ENCODE measurements around the gene FUBP1. TPM values are rescaled to one million over a fixed set of nuclear protein-coding genes. Genes with fewer than 3 reads are reported as not detected.

Gene FUBP1
- total RNA-seq, 6 donors from 2014 or later = 75.6 to 161 (median 87.1) TPM

- Histone ChIP-seq H3K4me1 (peaks cover 39 to 52% (median 47%) of the 10 kb centered on the region in 4 donors), H3K4me3 (peak overlapping the region in 2 of 4 donors; percentile 56 to 66), H3K9me3 (no peaks in the 10 kb centered on the region), H3K36me3 (peaks cover 0 to 6% (median 1%) of the 10 kb centered on the region in 4 donors), H3K27me3 (no peaks in the 10 kb centered on the region), H3K27ac (peak overlapping the region in 1 of 4 donors; percentile 24)
- TF ChIP-seq POLR2AphosphoS5 (IDR thresholded peaks at IDR 0.05) = no peak
- TF ChIP-seq EP300 (IDR thresholded peaks at IDR 0.05) = no peak
- no peak for TF ChIP-seq POLR2A (IDR thresholded peaks at IDR 0.05)
- TF ChIP-seq CTCF (IDR thresholded peaks at IDR 0.05) = no peak
- ATAC-seq (ENCODE audit: low FRiP score in 2 of 2) (no peak), DNase-seq (no peak)
- 29 to 32% methylated on average over 2 of the region's 2 CpGs for WGBS, 2 donors
Observed at GRCh38 chr1:77975907-77976306, 3.0 kb downstream of the FUBP1 start.

GRCh38 chr1:77975386-77975785 lies 3.5 kb downstream of the FUBP1 start:
- Histone ChIP-seq H3K4me3 (peak overlapping the region in 1 of 4 donors; percentile 56), H3K27ac (peak overlapping the region in 1 of 4 donors; percentile 24), H3K9me3 (no peaks in the 10 kb centered on the region), H3K4me1 (peaks cover 40 to 52% (median 44%) of the 10 kb centered on the region in 4 donors), H3K27me3 (no peaks in the 10 kb centered on the region), H3K36me3 (peaks cover 0 to 11% (median 1%) of the 10 kb centered on the region in 4 donors)
- WGBS, 2 donors = 36 to 46% methylated on average over 4 of the region's 4 CpGs
- no peak for ATAC-seq (ENCODE audit: low FRiP score in 2 of 2)
- TF ChIP-seq CTCF (IDR thresholded peaks at IDR 0.05) (no peak), EP300 (IDR thresholded peaks at IDR 0.05) (no peak), POLR2A (IDR thresholded peaks at IDR 0.05) (no peak), POLR2AphosphoS5 (IDR thresholded peaks at IDR 0.05) (no peak)
- DNase-seq = no peak

- 72 to 80% methylated on average over 3 of the region's 3 CpGs for WGBS, 2 donors
- Histone ChIP-seq H3K9me3 (no peaks in the 10 kb centered on the region), H3K4me1 (peaks cover 31 to 53% (median 45%) of the 10 kb centered on the region in 4 donors), H3K27me3 (no peaks in the 10 kb centered on the region), H3K27ac (no peak overlapping the region), H3K4me3 (no peak overlapping the region), H3K36me3 (peaks cover 13 to 43% (median 23%) of the 10 kb centered on the region in 4 donors)
- TF ChIP-seq POLR2AphosphoS5 (IDR thresholded peaks at IDR 0.05) (no peak), POLR2A (IDR thresholded peaks at IDR 0.05) (no peak), CTCF (IDR thresholded peaks at IDR 0.05) (no peak), EP300 (IDR thresholded peaks at IDR 0.05) (no peak)
- DNase-seq (no peak), ATAC-seq (ENCODE audit: low FRiP score in 2 of 2) (no peak)
Observed at GRCh38 chr1:77972080-77972479, 6.8 kb downstream of the FUBP1 start.

- Histone ChIP-seq H3K4me1 (peaks cover 12 to 34% (median 28%) of the 10 kb centered on the region in 4 donors), H3K36me3 (peaks cover 30 to 62% (median 40%) of the 10 kb centered on the region in 4 donors), H3K4me3 (no peak overlapping the region), H3K27me3 (no peaks in the 10 kb centered on the region), H3K9me3 (no peaks in the 10 kb centered on the region), H3K27ac (no peak overlapping the region)
- TF ChIP-seq POLR2A (IDR thresholded peaks at IDR 0.05) (no peak), EP300 (IDR thresholded peaks at IDR 0.05) (no peak), POLR2AphosphoS5 (IDR thresholded peaks at IDR 0.05) (no peak), CTCF (IDR thresholded peaks at IDR 0.05) (no peak)
- 73 to 76% methylated on average over 1 of the region's 1 CpG for WGBS, 2 donors
- DNase-seq = no peak
- ATAC-seq (ENCODE audit: low FRiP score in 2 of 2) = no peak
Observed at GRCh38 chr1:77970192-77970591, 8.7 kb downstream of the FUBP1 start.

GRCh38 chr1:77966291-77966690 lies 12.6 kb downstream of the FUBP1 start:
- Histone ChIP-seq H3K4me1 (peaks cover 4 to 21% (median 7%) of the 10 kb centered on the region in 4 donors), H3K36me3 (peaks cover 64 to 97% (median 77%) of the 10 kb centered on the region in 4 donors), H3K27me3 (no peaks in the 10 kb centered on the region), H3K4me3 (no peak overlapping the region), H3K9me3 (no peaks in the 10 kb centered on the region), H3K27ac (no peak overlapping the region)
- 80 to 86% methylated on average over 3 of the region's 3 CpGs for WGBS, 2 donors
- DNase-seq (no peak), ATAC-seq (ENCODE audit: low FRiP score in 2 of 2) (no peak)
- no peak for TF ChIP-seq POLR2AphosphoS5 (IDR thresholded peaks at IDR 0.05)
- TF ChIP-seq CTCF (IDR thresholded peaks at IDR 0.05) = no peak
- TF ChIP-seq EP300 (IDR thresholded peaks at IDR 0.05) = no peak
- TF ChIP-seq POLR2A (IDR thresholded peaks at IDR 0.05) = no peak

Data from upper lobe of left lung (tissue), 6 donors.